ACHN (cell line): ENCODE measurements around the gene SMURF2.
"Not testable (repeated sequence)": the region's sequence is repeated elsewhere in the genome, so short reads cannot be mapped to it uniquely, and the experiment has no call there.

ENCODE experiments used
- DNase-seq: peaks from one replicate; pipeline ENCODE4 v3.0.0-alpha.2; 2015
- in situ Hi-C: cut with HindIII; loops from 2 replicates; pipeline ENCODE4 v1.10.0; 2017; ENCODE audit warnings: low sequenced_read_pairs, low pct_ligation_motif_present, low pct_unique_long_range_greater_than_20kb

Gene SMURF2

DNA sequence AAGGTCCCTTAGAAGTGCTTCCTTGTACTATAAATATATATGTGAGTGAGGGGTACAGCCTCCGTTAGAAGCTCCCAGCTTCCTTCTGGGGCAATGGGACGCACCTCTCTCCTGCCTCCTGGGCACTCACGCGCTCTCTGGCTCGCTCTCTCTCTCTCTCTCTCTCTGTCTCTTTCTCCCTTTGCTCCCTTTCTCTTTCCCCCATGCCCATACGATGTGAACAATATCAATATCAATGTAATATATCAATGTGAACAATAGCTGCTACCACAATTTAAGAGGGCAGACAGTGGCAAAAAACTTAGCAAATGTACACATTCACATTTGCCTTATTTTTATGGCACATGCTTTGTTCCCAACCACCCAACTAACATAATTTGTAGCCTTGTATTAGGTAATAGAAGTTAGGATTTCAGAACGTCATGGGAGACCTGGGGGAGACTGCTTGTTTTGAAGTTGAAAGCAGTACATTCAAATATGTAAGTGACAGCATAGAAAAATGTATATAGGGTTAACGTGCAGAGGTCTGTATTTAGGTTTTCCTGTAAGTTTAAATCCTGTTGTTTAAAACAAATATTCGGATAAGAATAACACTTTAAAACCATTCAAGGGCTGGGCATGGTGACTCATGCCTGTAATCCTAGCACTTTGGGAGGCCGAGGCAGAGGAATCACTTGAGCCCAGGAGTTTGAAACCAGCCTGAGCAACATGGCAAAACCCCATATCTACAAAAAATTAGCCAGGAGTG lies 8.9 kb upstream of the SMURF2 start:
- in situ Hi-C loops: not testable (repeated sequence)
- peak; percentile 59 for DNase-seq

DNA sequence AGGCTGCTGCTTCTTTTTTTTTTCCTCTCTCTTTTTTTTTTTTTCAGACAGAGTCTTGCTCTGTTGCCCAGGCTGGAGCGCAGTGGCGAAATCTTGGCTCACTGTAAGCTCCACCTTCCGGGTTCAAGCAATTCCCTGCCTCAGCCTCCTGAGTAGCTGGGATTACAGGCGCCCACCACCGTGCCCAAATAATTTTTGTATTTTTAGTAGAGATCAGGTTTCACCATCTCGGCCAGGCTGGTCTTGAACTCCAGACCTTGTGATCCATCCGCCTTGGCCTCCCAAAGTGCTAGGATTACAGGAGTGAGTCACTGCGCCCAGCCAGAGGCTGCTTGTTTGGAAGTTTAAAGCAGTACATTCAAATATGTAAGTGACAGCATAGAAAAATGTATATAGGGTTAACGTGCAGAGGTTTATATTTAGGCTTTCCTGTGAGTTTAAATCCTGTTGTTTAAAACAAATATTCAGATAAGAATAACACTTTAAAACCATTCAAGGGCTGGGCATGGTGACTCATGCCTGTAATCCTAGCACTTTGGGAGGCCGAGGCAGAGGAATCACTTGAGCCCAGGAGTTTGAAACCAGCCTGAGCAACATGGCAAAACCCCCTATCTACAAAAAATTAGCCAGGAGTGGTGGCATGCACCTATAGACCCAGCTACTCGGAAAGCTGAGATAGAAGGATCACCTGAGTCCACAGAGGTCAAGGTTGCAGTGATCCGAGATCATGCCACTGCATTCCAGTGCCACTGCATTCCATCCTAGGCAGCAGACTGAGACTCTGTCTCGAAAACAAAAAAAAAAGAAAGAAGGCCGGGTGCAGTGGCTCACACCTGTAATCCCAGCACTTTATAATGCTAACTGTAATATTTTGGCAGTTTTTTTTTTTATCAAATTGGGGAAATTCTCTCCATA lies 6.0 kb upstream of the SMURF2 start:
- in situ Hi-C loops: not testable (repeated sequence)
- peak; percentile 27 for DNase-seq

DNA sequence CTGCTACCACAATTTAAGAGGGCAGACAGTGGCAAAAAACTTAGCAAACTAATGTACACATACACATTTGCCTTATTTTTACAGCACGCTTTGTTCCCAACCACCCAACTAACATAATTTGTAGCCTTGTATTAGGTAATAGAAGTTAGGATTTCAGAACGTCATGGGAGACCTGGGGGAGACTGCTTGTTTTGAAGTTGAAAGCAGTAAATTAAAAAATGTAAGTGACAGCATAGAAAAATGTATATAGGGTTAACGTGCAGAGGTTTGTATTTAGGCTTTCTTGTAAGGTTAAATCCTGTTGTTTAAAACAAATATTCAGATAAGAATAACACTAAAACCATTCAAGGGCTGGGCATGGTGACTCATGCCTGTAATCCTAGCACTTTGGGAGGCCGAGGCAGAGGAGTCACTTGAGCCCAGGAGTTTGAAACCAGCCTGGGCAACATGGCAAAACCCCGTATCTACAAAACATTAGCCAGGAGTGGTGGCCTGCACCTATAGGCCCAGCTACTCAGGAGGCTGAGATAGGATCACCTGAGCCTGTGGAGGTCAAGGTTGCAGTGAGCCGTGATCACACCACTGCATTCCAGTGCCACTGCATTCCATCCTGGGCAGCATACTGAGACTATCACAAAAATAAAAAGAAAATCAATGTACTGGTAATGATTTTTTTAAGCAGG lies 2.3 kb upstream of the SMURF2 start:
- DNase-seq: peak; percentile 28

DNA sequence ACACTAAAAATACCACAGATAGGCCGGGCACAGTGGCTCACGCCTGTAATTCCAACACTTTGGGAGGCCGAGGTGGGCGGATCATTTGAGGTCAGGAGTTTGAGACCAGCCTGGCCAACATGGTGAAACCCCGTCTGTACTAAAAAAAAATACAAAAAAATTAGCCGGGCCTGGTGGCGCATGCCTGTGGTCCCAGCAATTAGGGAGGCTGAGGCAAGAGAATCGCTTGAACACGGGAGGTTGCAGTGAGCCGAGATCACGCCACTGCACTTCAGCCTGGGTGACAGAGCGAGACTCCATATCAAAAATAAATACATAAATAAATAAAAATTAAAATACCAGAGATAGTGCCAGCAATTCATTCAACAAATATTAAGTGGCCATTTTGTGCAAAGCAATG lies 1.7 kb upstream of the SMURF2 start:
- in situ Hi-C loops, DNase-seq: not testable (repeated sequence)

More for the DNA sequence above, 2.3 kb upstream of the SMURF2 start:
- in situ Hi-C loops: not testable (repeated sequence)

DNA sequence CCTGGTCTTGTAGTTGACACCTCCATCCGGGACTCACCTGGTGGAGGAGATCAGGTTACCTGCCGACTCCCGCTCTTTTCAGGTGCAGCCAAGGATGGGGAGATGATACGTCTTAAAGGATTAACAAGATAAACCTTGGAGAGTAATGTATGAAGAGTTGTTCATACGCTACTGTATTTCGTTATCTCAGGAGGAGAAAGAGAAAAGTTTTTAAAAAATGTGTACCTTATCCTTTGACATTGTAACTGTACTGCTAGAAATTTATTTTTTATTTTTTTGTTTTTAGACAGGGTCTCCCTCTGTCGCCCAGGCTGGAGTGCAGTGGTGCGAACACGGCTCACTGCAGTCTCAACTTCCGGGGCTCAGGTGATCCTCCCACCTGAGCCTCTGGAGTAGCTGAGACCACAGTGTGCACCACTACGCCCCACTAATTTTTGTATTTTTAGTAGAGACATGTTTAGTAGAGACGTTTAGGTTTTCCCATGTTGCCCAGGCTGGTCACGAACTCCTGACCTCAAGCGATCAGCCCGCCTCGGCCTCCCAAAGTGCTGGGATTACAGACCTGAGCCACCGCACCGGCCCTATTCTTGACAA lies 764 bp upstream of the SMURF2 start:
- in situ Hi-C loops: no loop called here
- DNase-seq: no peak

DNA sequence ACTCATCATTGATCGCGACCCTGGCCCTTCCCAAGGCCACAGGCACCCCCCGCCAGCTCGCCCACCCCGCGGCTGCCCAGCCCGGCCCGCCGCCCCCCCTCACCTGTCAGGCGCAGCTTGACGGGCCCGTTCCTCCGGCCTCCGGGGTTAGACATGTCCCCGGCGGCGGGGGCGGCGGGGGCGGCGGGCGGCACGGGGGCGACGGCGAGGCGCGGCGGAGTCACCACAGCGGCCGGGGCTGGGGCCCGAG lies 456 bp downstream of the SMURF2 start:
- no peak for DNase-seq
- in situ Hi-C loops: no loop called here

DNA sequence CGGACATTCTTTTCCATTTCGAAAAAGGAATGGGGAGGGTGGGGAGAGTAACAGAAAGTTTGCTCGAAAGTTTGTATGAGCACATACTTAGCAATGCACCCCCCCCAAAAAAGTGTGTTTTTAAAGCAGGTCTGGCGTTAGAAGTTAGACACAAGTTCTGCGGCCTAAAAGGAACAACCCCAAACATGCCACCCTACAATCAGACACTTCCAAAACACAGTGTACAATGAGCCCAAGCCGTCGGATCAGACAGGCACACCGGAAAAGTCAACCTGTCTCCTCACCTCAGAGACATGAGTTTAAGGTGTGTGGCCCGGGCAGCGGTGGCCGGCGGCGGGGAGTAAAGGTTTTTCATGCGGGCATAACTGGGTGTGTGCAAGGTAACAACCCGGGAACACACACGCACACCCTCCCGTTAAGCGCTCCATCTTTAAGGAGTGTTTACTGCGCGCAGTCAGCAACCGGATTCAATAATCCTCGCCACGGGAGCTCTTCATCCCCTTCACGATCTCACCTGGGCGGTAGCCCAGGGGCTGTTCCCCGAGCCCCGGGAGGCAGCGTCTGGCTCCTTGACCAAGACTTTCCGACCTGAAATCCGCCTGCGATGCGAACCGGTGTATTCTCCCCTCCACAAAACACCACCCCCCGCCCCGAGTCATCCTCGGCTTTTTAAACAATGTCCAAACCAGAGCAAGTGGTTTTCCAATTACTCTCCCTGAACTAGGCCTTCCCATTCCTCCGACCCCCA lies 955 bp downstream of the SMURF2 start:
- DNase-seq: peak; percentile 33

DNA sequence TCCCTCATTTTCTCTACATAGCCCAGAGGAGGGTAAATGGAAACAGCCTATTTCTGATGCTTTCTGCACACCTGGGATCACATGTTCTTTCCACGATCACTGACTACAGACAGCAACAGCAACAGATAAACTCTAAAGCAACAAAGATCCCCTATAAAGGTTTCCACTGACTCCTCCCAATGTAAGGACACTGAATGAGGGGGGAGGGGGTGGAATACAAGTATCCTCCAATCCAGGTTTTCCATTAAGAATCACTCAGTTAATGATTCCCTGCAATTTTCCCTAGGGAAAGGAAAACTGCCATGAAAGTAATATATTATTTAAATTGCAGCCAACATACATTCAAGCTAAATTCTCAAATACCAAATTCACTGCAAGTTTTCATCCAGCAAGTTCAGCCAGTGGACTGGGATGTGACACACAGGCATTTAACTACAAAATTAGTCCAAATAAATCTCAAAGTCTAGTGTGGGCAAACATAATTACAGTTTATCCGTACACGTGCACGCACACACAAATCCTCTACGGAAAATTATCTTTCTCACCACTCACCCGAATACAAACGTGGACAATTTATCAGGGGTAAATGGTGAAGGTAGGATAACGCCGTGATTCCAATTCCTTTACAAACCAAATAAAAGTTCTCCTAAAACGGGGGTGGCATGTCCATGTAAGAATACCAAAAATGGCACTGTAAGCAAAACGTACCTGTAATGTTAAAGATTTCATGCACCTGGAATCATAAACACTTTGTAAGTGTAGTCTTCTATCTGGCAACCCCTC lies 1.7 kb downstream of the SMURF2 start:
- in situ Hi-C loops: not testable (repeated sequence)
- peak; percentile 91 for DNase-seq

More for the DNA sequence above, 955 bp downstream of the SMURF2 start:
- in situ Hi-C loops: not testable (repeated sequence)

DNA sequence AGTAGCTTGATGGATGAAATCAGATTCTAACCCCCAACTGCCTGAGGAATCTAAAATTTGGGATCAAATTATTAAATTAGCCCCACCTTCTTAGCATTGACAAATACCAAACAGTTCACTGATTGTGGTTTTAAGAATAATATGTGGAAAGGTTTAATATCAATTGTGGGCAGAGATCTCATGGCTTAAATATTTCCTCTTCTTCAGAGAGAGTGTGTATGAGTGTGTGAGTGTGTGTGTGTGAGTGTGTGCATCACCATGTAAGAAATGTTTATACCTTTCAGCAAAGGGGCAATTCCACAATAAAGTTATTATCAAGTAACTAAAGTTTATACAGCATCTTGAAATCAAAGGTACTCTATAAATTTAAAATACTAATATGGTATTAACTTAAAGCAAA lies 3.2 kb downstream of the SMURF2 start:
- peak; percentile 44 for DNase-seq
- in situ Hi-C loops: no loop called here

DNA sequence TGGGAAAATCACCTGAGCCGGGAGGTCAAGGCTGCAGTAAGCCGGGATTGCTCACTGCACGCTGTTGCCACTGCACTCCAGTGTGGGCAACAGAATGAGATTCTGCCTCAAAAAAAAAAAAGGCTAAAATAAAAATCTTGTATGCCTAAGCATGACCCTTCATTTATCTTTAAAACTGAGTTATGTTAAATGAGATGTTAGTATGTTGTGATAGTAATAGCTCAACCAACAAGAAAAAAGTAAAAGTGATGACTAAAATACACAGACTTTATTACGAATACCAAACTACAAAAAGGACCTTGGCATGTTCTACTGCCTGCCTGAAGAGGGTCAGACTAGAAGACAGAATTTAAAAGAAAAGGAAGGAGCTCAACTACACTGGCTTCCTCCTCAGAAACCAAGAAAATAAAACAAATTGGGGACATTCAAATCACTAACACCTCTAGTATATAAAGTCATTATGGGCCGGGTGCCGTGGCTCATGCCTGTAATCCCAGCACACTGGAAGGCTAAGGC lies 4.4 kb downstream of the SMURF2 start:
- DNase-seq: no peak
- in situ Hi-C loops: no loop called here

DNA sequence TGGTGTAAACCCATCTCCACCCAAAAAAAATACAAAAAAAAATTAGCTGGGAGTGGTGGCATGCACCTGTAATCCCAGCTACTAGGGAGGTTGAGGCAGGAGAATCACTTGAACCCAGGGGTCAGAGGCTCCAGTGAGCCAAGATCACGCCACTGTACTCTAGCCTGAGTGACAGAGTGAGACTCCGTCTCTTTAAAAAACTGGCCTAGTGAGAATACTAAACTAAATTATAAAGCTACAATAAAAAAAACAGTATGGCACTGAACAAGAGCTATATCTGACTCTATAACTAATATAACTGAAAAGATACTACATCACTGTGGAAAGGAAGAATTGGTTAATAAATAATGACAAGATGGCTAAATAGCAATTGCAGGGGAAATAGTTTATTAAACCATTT lies 6.4 kb downstream of the SMURF2 start:
- in situ Hi-C loops: no loop called here
- no peak for DNase-seq

DNA sequence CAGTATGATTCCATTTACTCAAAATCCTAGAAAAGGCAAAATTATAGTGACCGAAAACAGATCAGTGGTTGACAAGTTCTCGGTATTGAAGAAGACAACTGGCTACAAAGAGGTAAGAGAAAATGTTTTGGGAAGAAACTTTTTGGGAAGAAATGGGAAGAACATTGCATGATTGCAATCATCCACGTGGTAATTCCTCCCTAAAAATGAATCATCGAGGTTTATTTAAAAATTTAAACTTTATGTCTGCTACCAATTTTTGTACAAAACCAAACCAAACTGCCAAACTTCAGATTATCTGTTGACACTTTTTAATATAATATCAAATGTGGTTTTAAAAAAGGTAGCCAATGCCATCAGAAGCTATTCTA lies 8.1 kb downstream of the SMURF2 start:
- in situ Hi-C loops: no loop called here
- no peak for DNase-seq

DNA sequence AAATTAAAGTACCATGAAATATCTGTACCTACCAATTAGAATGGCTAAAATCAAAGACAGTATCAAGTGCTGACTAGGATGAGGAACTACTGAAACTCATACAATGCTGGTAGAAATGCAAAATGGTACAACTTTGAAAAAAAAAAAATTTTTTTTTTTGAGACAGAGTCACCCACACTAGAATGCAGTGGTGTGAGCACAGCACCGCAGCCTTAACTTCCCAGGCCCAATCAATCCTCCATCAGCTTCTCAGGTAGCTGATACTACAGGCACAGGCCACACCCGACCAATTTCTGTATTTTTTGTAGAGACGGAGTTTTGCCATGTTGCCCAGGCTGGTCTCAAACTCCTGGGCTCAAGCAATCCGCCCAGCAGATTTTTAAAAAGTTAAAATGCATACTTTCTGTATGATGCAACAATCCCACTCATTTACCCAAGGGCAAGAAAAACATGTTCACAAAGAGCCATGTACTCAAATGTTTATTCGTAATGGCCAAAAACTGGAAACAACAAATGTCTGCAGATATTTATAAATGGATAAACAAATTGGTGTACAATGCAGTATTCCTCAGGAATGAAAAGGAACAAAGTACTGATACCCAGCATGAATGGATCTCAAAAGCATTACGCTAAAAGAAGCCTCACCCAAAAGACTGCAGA lies 8.7 kb downstream of the SMURF2 start:
- DNase-seq: no peak

DNA sequence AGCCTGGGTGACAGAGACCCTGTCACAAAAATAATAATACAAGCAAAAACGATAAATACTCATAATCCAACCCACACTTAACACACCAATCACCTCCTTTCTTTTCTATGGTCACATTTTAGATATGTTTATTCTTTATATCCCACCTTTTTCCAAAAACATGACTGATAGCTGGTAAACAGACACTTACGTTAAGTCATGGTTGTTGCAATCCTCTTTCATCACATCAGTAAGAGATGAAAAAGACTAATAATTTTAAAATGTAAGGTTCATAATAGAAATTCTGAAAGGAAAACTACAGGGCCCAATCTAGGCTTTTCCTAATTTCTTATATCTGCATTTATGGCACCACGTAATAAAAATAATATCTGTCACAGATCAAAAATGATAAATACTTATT lies 10.2 kb downstream of the SMURF2 start:
- in situ Hi-C loops: no loop called here
- no peak for DNase-seq

More for the DNA sequence above, 8.7 kb downstream of the SMURF2 start:
- in situ Hi-C loops: no loop called here

DNA sequence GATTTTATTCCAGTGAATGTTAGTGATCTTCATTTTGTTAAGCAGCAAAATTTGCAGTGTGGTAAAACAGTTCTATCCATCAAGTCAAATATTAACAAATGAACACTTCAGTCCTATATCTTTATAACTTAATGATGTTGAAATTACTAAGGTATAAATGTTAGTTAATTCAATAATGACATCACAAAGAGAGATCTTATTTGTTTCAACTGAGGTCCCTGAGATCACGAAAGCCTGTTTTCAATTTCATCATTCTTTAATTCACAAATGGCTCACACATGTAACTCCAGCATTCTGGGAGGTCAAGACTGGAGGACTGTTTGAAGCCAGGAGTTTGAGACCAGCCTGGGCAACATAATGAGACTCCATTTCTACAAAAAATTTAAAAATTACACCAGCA lies 13.9 kb downstream of the SMURF2 start:
- DNase-seq: no peak
- in situ Hi-C loops: no loop called here

DNA sequence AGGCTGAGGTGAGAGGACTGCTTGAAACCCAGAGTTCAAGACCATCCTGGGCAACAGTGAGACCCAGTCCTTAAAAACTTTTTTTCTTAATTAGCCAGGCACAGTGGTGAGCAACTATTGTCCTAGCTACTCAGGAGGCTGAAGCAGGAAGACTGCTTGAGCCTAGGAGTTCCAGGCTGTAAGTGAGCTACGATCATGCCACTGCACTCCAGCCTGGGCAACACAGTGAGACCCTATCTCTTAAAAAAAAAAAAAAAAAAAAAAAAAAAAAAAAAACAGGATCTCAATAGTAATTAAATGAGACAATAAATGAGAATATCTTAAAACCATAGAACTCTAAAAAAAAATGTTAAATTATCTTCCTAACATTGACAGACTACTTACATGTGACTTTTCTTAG lies 14.3 kb downstream of the SMURF2 start:
- in situ Hi-C loops: no loop called here
- DNase-seq: no peak

DNA sequence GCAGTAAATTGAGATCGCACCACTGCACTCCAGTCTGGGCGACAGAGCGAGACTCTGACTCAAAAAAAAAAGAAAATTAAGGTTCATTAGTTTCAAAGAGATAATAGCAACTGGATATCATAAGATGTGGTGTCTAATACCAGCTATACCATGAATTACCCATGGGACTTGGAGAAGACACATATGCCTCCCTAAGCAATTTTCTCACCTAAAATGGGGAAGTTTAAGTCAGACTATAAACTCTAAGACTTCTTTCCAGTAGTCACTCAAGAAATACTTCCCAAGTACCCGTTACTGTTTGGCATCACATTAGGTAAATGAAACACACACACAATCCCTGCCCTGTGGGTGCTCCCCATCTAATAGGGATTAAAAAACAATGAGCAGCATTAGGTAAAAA lies 22.6 kb downstream of the SMURF2 start:
- DNase-seq: no peak
- in situ Hi-C loops: no loop called here
